Neural crest cell (in vitro differentiated cells): ENCODE results near the gene SERPINA5. TPM values are rescaled to one million over a fixed set of nuclear protein-coding genes. Genes with fewer than 3 reads are reported as not detected.

Experiments used
- DNase-seq: peaks from one replicate; pipeline ENCODE4 v3.0.0; 2021; ENCODE audit warnings: low read depth, mixed read lengths, low spot score
- H3K27ac Mint-ChIP-seq: one replicate; pipeline ENCODE4 v1.8.0; 2021; ENCODE audit warnings: mild to moderate bottlenecking, mixed read lengths; ENCODE audit not compliant: unreplicated experiment
- H3K27me3 Mint-ChIP-seq: 2 replicates; pipeline ENCODE4 v1.8.0; 2021; ENCODE audit warnings: low read depth, mild to moderate bottlenecking, mixed read lengths
- H3K36me3 Mint-ChIP-seq: 2 replicates; pipeline ENCODE4 v1.8.0; 2021; ENCODE audit warnings: low read depth, mild to moderate bottlenecking, mixed read lengths
- H3K4me1 Mint-ChIP-seq: 2 replicates; pipeline ENCODE4 v1.8.0; 2021; ENCODE audit warnings: mixed read lengths
- H3K4me3 Mint-ChIP-seq: one replicate; pipeline ENCODE4 v1.8.0; 2021; ENCODE audit warnings: mild to moderate bottlenecking, mixed read lengths
- H3K9me3 Mint-ChIP-seq: 2 replicates; pipeline ENCODE4 v1.8.0; 2021; ENCODE audit warnings: mixed read lengths
- long read RNA-seq: library from polyadenylated mRNA; unstranded; transcript quantifications from one replicate; pipeline ENCODE4 v2.0.0, GENCODE V29; 2020
- total RNA-seq: library from RNA; stranded (reverse); gene quantifications from 2 replicates; pipeline ENCODE4 v1.2.1, GENCODE V29; 2021
- TF ChIP-seq, protein P1 (sequence below): fragments of 200-600 bp; sonication (generic); conservative IDR thresholded peaks from 2 replicates; pipeline ENCODE4 v1.5.0; 2021; ENCODE audit warnings: antibody characterized with exemption, mild to moderate bottlenecking

Gene SERPINA5
- total RNA-seq = 1.0 and 1.4 TPM in 2 replicates
- long read RNA-seq, transcript SERPINA5-208 (5 exons, 2,211 nt) = major isoform, 5 of 6 reads
- long read RNA-seq, partial matches to known transcripts = 0 of 6 reads
- long read RNA-seq, other reads (novel, unspliced or antisense) = 0 of 6 reads

DNA sequence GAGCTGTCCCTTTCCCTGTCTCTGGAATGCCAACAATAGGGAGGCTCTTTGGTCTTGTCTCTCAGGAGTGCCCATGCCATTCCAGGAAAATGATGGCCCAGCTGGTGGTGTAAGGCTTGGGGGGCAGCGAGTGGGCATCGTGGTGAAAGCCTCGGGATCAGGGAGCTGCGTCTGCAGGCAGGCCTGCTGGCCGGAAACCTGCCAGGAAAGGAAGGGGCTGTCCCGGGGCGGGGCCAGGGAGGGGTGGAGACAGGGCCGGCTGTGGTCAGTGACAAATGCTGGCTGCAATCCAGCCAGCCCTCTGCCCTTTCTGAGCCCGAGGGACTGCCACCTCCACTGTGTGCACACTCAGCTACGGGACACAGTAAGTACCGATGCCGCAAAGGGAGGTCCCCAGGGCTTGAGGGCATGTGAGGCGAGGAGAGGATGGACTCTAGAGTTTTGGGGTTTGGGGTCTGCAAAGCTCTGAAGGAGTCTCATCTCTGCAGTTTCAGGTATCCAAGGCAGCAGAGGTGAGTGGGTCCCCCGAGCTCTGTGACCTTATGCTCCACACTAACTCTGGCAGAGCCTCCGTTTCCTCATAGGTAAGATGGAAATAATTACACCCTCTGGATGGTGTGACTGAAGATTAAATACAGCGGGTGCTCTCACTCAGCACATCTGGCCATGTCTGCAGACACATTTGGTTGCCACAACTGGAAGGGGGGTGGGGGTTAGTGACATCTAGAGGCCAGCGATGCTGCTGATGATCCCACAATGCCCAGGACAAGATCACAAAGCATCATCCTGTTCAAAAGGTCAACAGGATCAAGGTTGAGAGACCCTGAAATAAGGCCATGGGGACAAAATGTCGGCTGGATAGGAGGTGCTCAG lies at the start of gene SERPINA5:
Gene SERPINA5 (plus strand): TSS at position 300 of the 873 bp plus-strand sequence. CDS start 5,937 bp downstream, outside the sequence.
- peaks cover 13% of the 10 kb centered on the region for H3K4me1 Mint-ChIP-seq
- no peak within 1 kb of the TSS for H3K27ac Mint-ChIP-seq
- H3K9me3 Mint-ChIP-seq = peaks cover 3% of the 10 kb centered on the region
- H3K36me3 Mint-ChIP-seq = no peaks in the 10 kb centered on the region
- TF ChIP-seq, protein P1, sequence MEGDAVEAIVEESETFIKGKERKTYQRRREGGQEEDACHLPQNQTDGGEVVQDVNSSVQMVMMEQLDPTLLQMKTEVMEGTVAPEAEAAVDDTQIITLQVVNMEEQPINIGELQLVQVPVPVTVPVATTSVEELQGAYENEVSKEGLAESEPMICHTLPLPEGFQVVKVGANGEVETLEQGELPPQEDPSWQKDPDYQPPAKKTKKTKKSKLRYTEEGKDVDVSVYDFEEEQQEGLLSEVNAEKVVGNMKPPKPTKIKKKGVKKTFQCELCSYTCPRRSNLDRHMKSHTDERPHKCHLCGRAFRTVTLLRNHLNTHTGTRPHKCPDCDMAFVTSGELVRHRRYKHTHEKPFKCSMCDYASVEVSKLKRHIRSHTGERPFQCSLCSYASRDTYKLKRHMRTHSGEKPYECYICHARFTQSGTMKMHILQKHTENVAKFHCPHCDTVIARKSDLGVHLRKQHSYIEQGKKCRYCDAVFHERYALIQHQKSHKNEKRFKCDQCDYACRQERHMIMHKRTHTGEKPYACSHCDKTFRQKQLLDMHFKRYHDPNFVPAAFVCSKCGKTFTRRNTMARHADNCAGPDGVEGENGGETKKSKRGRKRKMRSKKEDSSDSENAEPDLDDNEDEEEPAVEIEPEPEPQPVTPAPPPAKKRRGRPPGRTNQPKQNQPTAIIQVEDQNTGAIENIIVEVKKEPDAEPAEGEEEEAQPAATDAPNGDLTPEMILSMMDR = no peak
- peak; percentile 41 for DNase-seq
- no peak within 1 kb of the TSS for H3K4me3 Mint-ChIP-seq
- H3K27me3 Mint-ChIP-seq = peaks cover 7% of the 10 kb centered on the region

GRCh38 chr14:94532447-94532846 lies 48.8 kb upstream of the SERPINA5 start:
- no peak for DNase-seq
- no peak overlapping the region for H3K27ac Mint-ChIP-seq
- no peaks in the 10 kb centered on the region for H3K36me3 Mint-ChIP-seq
- H3K9me3 Mint-ChIP-seq = no peaks in the 10 kb centered on the region
- H3K27me3 Mint-ChIP-seq = peaks cover 35% of the 10 kb centered on the region
- no peak overlapping the region for H3K4me3 Mint-ChIP-seq
- TF ChIP-seq, protein P1 = no peak
- no peaks in the 10 kb centered on the region for H3K4me1 Mint-ChIP-seq

DNA sequence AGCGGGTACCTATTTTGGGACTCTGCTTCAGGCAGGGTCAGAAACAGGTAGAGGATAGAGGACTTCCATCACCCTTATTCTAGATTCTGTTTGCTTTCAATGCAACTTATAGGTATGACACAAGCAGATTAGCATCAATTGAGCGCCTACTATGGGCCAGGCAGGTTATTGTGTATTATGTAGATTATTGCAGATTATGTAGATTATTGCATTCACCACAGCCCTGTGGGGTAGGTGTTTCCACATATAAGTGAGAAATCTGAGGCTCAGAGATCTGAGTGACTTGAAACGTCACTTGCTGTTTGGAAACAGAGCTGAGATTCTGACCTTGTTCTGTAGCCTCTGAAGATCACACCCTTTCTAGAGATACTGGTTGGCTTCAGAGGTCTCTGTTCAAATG lies 45.7 kb upstream of the SERPINA5 start:
- DNase-seq = no peak
- Mint-ChIP-seq H3K4me3 (no peak overlapping the region), H3K9me3 (no peaks in the 10 kb centered on the region), H3K27me3 (peaks cover 29% of the 10 kb centered on the region), H3K27ac (no peak overlapping the region), H3K36me3 (no peaks in the 10 kb centered on the region), H3K4me1 (no peaks in the 10 kb centered on the region)
- TF ChIP-seq, protein P1 = no peak

DNA sequence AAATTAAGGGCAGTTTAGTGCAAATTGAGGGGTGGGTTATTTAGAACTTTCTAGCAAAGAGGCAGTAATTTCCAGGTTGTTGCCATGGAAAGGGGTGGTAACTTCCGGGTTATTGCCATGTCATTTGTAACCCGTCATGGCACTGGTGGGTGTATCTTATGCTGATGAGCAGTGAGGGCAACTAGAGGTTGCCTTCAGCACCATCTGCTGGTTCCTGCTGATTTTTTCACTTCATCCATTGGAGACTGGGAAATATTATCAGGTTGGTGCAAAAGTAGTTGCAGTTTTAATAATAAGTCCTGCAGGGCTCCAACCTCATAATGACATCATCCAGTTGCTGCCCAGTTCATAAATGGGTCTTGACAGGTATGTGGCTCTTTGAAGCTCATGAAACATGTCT lies 44.4 kb upstream of the SERPINA5 start:
- Mint-ChIP-seq H3K4me1 (no peaks in the 10 kb centered on the region), H3K9me3 (no peaks in the 10 kb centered on the region), H3K36me3 (no peaks in the 10 kb centered on the region), H3K27me3 (peaks cover 25% of the 10 kb centered on the region), H3K4me3 (no peak overlapping the region), H3K27ac (no peak overlapping the region)
- TF ChIP-seq, protein P1 = no peak
- DNase-seq = no peak

GRCh38 chr14:94538070-94538740 lies 43.0 kb upstream of the SERPINA5 start:
- H3K36me3 Mint-ChIP-seq = no peaks in the 10 kb centered on the region
- no peaks in the 10 kb centered on the region for H3K4me1 Mint-ChIP-seq
- no peak for DNase-seq
- TF ChIP-seq, protein P1 = no peak
- H3K27me3 Mint-ChIP-seq = peaks cover 26% of the 10 kb centered on the region
- H3K4me3 Mint-ChIP-seq = no peak overlapping the region
- H3K27ac Mint-ChIP-seq = no peak overlapping the region
- H3K9me3 Mint-ChIP-seq = no peaks in the 10 kb centered on the region
